IPS DF 19.7 (cell line): Measurements from ENCODE around the gene CENPX.

Experiments
- DNase-seq: peaks from one replicate; pipeline ENCODE4 v3.0.0-alpha.2; 2013; ENCODE audit warnings: low read depth, low spot score

The CENPX gene

GRCh38 chr17:82022310-82022980 is at the start of gene CENPX:
TSS of gene CENPX (minus strand) at chr17:82022878. CDS start at chr17:82022861, 17 bp downstream.
- no peak for DNase-seq

DNA sequence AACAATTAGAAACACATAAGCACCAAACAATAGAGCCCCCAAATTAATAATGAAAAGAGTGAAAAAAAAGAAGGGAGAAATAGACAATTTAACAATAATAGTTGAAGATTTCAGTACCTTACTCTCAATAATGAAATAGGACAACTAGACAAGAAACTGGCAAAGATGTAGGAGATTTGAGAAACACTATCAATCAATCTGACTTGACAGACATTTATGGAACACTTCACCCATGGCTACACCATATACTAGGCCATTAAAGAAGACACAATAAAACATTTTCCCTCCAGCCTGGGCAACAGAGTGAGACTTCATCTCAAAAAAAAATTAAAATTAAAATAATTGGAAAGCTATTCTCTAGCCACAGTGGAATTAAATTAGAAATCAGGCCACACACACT is 47.9 kb upstream of the CENPX start:
- DNase-seq, result no peak

GRCh38 chr17:82065638-82066303 is 43.1 kb upstream of the CENPX start, which contains the start of gene DUS1L:
TSS of gene DUS1L (minus strand) at chr17:82065804. CDS start at chr17:82065059, 745 bp downstream.
- no peak for DNase-seq

DNA sequence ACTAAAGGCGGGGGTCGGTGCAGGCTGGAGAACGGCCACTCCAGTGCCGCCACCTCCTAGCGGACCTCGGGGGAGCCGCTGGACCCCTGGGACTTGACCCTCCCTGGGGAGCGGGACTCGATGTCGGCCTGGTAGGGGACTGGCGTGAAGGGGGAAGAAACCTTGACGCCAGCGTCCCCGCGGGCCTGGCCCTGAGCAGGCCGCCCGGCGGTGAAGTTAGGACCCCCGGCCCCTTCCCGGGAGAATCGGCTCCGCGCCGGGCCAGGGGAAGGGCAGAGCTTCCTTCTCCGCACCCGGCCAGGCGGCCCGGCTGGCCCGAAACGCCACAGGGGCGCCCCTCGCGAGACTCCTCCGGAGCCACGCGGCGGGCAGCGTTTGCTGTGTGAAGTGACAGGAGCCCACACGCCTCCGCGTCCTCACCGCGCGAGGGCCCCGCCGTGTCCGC is 42.5 kb upstream of the CENPX start:
- DNase-seq, result no peak

DNA sequence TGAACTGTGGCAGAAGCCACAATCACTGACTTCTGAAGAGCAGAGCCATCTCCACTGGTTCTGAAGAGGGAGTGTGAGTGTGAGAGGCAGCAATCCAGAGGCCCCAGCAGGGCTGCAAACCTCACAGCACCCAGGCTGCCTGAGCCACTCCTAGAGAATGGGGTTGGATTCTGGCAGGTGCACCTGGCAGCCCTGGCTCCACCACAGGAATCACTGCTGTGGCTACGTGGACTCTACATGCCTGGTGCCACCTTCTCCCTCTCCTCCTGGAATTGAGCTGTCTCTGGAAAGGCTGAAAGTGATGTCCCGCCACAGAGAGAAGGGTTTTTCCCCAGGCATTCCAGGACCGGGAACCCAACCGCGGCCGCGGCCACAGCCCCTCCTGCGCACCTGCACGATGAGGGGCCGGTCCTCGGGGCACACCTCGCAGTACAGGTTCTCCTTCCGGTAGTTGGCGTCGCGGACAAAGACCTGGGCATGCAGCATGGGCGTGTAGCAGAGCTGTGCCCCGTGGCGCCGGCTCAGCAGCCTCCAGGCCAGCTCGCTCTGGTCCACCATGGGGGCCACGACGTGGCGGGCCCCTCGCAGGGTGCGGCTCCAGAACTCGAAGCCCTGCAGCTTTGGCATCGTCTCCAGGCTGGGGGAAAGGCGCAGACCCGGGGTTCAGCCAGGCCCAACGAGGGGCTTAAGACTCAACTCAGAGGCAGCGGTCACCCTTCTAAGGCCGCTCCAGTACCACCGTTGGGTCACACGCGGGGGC is 41.9 kb upstream of the CENPX start:
- DNase-seq, result no peak

- DNase-seq, result no peak
Measured at GRCh38 chr17:82063424-82064415, 41.0 kb upstream of the CENPX start.

GRCh38 chr17:82062984-82063368 is 40.3 kb upstream of the CENPX start:
- no peak for DNase-seq

- DNase-seq, result no peak
Measured at GRCh38 chr17:82062076-82062983, 39.7 kb upstream of the CENPX start.

GRCh38 chr17:82061047-82061925 is 38.6 kb upstream of the CENPX start:
- DNase-seq, result no peak

DNA sequence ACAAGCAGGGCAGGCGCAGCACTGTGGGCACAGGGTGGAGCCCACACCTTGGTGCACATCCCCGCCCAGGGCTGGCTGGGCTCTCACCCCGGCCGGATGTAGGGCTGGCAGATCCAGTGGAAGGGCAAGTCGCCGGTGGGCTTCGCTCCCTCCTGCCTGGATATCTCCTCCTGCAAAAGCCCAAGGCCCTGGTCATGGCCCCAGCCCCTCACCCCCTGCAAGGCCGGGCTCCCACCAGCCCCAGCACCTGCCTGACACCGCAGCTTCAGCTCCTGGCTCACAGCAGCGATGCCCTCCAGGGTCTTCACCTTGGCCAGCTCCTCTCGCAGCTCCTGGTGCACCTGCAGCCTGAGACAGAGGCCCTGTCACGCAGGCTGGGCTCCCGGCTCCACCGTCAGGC is 37.9 kb upstream of the CENPX start:
- no peak for DNase-seq

DNA sequence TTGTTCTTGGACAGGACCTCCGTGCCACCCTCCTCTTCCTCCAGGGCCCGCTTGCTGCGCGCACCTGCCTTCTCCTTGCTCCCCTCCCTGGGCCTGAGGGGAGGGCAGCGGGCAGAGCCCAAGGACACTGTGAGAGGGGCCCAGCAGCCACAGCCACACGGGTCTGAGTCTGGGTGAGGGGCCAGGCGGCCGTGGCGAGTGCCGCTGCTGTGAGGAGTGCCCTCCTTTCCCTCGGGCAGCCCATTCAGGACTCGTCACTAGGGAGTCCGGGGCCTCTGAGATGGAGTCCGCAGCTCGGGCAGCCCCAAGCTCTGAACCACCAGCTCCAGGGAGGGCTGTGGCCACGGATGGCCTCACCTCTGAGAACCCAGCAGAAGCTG is 37.3 kb upstream of the CENPX start:
- DNase-seq, result no peak

DNA sequence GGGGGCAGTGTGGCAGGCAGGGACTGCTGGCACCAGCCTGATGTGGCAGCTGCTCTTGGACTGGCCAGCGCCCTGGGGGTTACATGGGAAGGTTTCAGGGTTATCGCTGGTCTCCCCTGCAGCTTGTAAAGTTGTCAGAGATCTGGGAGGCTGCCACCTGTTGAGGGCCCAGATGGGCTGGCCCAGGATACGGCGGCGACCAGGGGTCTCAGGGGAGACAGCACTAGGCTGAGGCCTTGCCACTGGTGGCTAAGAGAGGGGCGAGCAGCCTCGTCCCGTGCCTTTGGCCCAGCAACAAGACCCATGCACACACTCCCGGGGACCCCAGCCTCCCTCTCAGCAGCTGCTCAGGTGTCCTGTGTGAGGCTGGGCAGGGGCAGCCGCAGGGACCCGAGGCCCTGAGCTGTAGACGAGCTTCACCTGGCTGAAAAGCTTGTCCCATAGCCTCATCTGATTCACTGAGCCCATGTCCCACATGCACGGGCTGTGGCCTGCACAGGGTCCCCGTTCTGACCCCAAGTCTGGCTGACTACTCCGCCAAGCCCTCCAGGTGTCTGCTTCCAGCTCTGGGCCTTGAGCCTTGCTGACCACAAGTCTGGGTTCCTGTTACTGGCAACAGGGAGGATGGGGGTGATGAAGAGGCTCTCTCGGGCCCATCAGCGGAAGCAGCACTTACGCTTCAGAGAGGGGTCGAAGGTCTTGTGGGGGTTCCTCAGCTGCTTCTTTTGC is 36.8 kb upstream of the CENPX start:
- DNase-seq, result no peak

DNA sequence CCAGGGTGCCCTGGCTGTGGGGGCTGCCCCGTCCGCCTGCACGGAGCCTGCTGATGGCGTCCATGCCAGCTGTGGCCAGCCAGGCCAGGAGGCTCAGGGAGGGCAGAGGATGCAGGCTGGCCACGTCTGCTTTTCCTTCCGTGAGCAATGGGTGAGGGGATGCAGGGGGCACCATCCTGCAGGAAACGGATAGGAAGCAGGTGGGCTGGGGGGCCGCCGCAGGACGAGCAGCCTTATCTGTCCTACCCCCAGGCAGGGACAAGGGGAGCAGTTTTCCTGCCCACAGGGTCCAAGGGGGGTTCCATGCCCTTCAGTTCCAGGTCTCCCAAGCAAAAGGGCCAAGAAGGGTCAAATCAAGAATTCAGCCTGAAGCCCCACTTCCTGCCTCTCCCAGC is 36.2 kb upstream of the CENPX start:
- no peak for DNase-seq

- no peak for DNase-seq
Measured at GRCh38 chr17:82058230-82058854, 35.7 kb upstream of the CENPX start.

GRCh38 chr17:82056729-82057621 is 34.3 kb upstream of the CENPX start:
- DNase-seq, result no peak

- no peak for DNase-seq
Measured at GRCh38 chr17:82055965-82056728, 33.5 kb upstream of the CENPX start.
